ENCODE results near the gene STARD10.

STARD10 gene

GRCh38 chr11:72730243-72730642 is 63.6 kb downstream of the STARD10 start:
- no peaks in the 10 kb centered on the region for H3K36me3 ChIP-seq (ENCODE audit: insufficient read depth)
- H3K4me3 ChIP-seq (IDR thresholded peaks at IDR 0.05; ENCODE audit: insufficient read depth, low read depth, low read length) = no peak overlapping the region
- H3K4me2 ChIP-seq = no peak overlapping the region
- no peak for TF ChIP-seq CTCF (conservative IDR thresholded peaks at IDR 0.05; ENCODE audit: low read depth, low read length)
- no peak overlapping the region for H3K27ac ChIP-seq
- H2AFZ ChIP-seq (ENCODE audit: low read depth) = no peak overlapping the region
- H3K79me2 ChIP-seq (ENCODE audit: insufficient read depth, low read depth) = no peaks in the 10 kb centered on the region
- H3K27me3 ChIP-seq (ENCODE audit: insufficient read depth, low read depth) = no peaks in the 10 kb centered on the region
- no peak overlapping the region for H3K9ac ChIP-seq
- H4K20me1 ChIP-seq (ENCODE audit: insufficient read depth) = no peaks in the 10 kb centered on the region
- no peaks in the 10 kb centered on the region for H3K4me1 ChIP-seq (ENCODE audit: low read depth, poor library complexity, severe bottlenecking)

GRCh38 chr11:72727521-72727920 is 66.3 kb downstream of the STARD10 start:
- H3K79me2 ChIP-seq (ENCODE audit: insufficient read depth, low read depth) = peaks cover 4% of the 10 kb centered on the region; the same call in 1 of the 2 replicates
- no peak overlapping the region for H2AFZ ChIP-seq (ENCODE audit: low read depth)
- no peak overlapping the region for H3K27ac ChIP-seq
- no peak overlapping the region for H3K9ac ChIP-seq
- no peak overlapping the region for H3K4me3 ChIP-seq (IDR thresholded peaks at IDR 0.05; ENCODE audit: insufficient read depth, low read depth, low read length)
- no peak for TF ChIP-seq CTCF (conservative IDR thresholded peaks at IDR 0.05; ENCODE audit: low read depth, low read length)
- no peak overlapping the region for H3K4me2 ChIP-seq
- no peaks in the 10 kb centered on the region for H3K27me3 ChIP-seq (ENCODE audit: insufficient read depth, low read depth)
- H4K20me1 ChIP-seq (ENCODE audit: insufficient read depth) = no peaks in the 10 kb centered on the region
- H3K4me1 ChIP-seq (ENCODE audit: low read depth, poor library complexity, severe bottlenecking) = peaks cover 6% of the 10 kb centered on the region
- no peaks in the 10 kb centered on the region for H3K36me3 ChIP-seq (ENCODE audit: insufficient read depth)

- H3K27me3 ChIP-seq (ENCODE audit: insufficient read depth, low read depth) = no peaks in the 10 kb centered on the region
- H3K79me2 ChIP-seq (ENCODE audit: insufficient read depth, low read depth) = peaks cover 11% of the 10 kb centered on the region
- no peak overlapping the region for H3K4me3 ChIP-seq (IDR thresholded peaks at IDR 0.05; ENCODE audit: insufficient read depth, low read depth, low read length)
- H3K36me3 ChIP-seq (ENCODE audit: insufficient read depth) = no peaks in the 10 kb centered on the region
- H2AFZ ChIP-seq (ENCODE audit: low read depth) = no peak overlapping the region
- no peak overlapping the region for H3K4me2 ChIP-seq
- TF ChIP-seq CTCF (conservative IDR thresholded peaks at IDR 0.05; ENCODE audit: low read depth, low read length) = no peak
- H4K20me1 ChIP-seq (ENCODE audit: insufficient read depth) = no peaks in the 10 kb centered on the region
- H3K27ac ChIP-seq = no peak overlapping the region
- no peak overlapping the region for H3K9ac ChIP-seq
- H3K4me1 ChIP-seq (ENCODE audit: low read depth, poor library complexity, severe bottlenecking) = peaks cover 7% of the 10 kb centered on the region
Measured at GRCh38 chr11:72726266-72727220, 67.3 kb downstream of the STARD10 start.

- Histone ChIP-seq H3K4me2 (no peak overlapping the region), H3K27ac (no peak overlapping the region), H2AFZ (ENCODE audit: low read depth) (no peak overlapping the region), H4K20me1 (ENCODE audit: insufficient read depth) (no peaks in the 10 kb centered on the region), H3K9ac (no peak overlapping the region), H3K36me3 (ENCODE audit: insufficient read depth) (no peaks in the 10 kb centered on the region), H3K4me3 (IDR thresholded peaks at IDR 0.05; ENCODE audit: insufficient read depth, low read depth, low read length) (no peak overlapping the region), H3K27me3 (ENCODE audit: insufficient read depth, low read depth) (no peaks in the 10 kb centered on the region), H3K4me1 (ENCODE audit: low read depth, poor library complexity, severe bottlenecking) (peaks cover 15% of the 10 kb centered on the region), H3K79me2 (ENCODE audit: insufficient read depth, low read depth) (peaks cover 20% of the 10 kb centered on the region)
- TF ChIP-seq CTCF (conservative IDR thresholded peaks at IDR 0.05; ENCODE audit: low read depth, low read length) = no peak
Measured at GRCh38 chr11:72725724-72726028, 68.2 kb downstream of the STARD10 start.
